ELF-1 (cell line): ENCODE results near the gene ATP10A.

ENCODE experiments used
- DNase-seq: peaks from one replicate; pipeline ENCODE4 v3.0.0-alpha.2; 2016; ENCODE audit warnings: low read depth, low spot score

The ATP10A gene

GRCh38 chr15:25812845-25813244 is 50.3 kb downstream of the ATP10A start:
- DNase-seq: no peak

- no peak for DNase-seq
These were observed 51.1 kb downstream of the ATP10A start for GRCh38 chr15:25812073-25812472.

- DNase-seq: no peak
These were observed 51.6 kb downstream of the ATP10A start for GRCh38 chr15:25811481-25811906.

GRCh38 chr15:25810631-25811091 is 52.5 kb downstream of the ATP10A start:
- DNase-seq: peak; percentile 51

- no peak for DNase-seq
These were observed 53.0 kb downstream of the ATP10A start for GRCh38 chr15:25810154-25810553.

GRCh38 chr15:25807063-25807462 is 56.1 kb downstream of the ATP10A start:
- no peak for DNase-seq

- DNase-seq: no peak
These were observed 58.1 kb downstream of the ATP10A start for GRCh38 chr15:25805031-25805430.

GRCh38 chr15:25804451-25804850 is 58.7 kb downstream of the ATP10A start:
- DNase-seq: no peak

GRCh38 chr15:25803541-25803940 is 59.6 kb downstream of the ATP10A start:
- DNase-seq: no peak

- no peak for DNase-seq
These were observed 60.1 kb downstream of the ATP10A start for GRCh38 chr15:25803036-25803435.

- DNase-seq: no peak
These were observed 60.8 kb downstream of the ATP10A start for GRCh38 chr15:25802285-25802830.

- no peak for DNase-seq
These were observed 61.4 kb downstream of the ATP10A start for GRCh38 chr15:25801586-25802284.

GRCh38 chr15:25800761-25801515 is 62.2 kb downstream of the ATP10A start:
- no peak for DNase-seq

- peak; percentile 33 for DNase-seq
These were observed 63.0 kb downstream of the ATP10A start for GRCh38 chr15:25799906-25800700.

- DNase-seq: peak; percentile 47
These were observed 64.9 kb downstream of the ATP10A start for GRCh38 chr15:25797936-25798901.

GRCh38 chr15:25797511-25797935 is 65.6 kb downstream of the ATP10A start:
- DNase-seq: no peak

- DNase-seq: no peak
These were observed 66.1 kb downstream of the ATP10A start for GRCh38 chr15:25797035-25797434.

GRCh38 chr15:25796395-25796794 is 66.7 kb downstream of the ATP10A start:
- DNase-seq: no peak

GRCh38 chr15:25795712-25796111 is 67.4 kb downstream of the ATP10A start:
- no peak for DNase-seq

- no peak for DNase-seq
These were observed 68.1 kb downstream of the ATP10A start for GRCh38 chr15:25795061-25795460.
